ENCODE results near the gene ARAP2. TPM values are rescaled to one million over a fixed set of nuclear protein-coding genes. Genes with fewer than 3 reads are reported as not detected.
A peak's percentile ranks its signal among the peaks of the same experiment; 100 is the strongest.

ARAP2 gene
- total and polyA plus RNA-seq, 2 of the 13 experiments (the other 11 are each of a cell fraction or from before 2014, with no cell fraction given): 0.37 to 1.4 TPM

DNA sequence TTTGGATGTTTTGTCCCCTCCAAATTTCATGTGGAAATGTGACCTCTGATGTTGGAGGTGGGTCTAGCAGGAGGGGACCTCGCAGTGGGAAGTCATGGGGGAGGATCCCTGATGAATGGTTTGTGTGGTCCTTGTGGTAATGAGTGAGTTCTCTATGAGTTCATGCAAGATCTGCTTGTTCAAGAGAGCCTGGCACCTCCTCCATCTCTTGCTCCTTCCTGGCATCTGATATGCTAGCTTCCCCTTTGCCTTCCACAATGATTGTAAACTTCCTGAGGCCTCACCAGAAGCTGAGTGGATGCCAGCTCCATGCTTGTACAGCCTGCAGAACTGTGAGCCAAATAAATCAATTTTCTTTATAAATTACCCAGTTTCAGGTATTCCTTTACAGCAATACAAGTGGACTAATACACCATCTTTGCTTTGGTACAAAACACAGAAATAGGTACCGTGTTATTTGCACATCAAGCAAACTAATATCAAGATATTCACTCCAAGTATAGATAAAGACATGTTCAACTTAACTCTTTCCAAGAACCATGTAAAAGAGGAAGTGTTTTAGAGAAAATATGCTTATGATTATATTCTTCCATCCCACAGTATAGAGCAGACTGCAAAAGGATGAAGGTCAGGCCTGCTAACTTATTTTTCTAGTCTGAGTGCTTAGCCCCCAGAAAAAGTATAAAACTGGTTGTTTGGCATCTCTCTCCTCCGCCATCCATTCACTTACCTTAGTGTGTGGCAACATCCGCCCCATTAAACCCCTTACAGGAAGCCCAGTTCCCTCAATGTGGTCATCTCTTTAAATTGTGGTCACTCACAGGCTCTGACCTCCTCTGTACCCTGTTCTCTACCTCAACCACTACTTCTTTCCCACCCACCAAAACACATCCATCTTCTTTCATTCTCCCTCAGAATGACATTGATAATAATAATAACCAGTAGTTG lies 6.7 kb downstream of the ARAP2 start:
- ATAC-seq (no peak), FAIRE-seq (no peak), DNase-seq (ENCODE audit: low spot score) (no peak)
- in situ Hi-C loops (cut with HindIII; ENCODE audit: extremely low pct_ligation_motif_present, low pct_unique_long_range_greater_than_20kb): no loop called here
- H3K36me3 ChIP-seq (replicated peaks in 1 of 2; ENCODE audit: control insufficient read depth in 1 of 2, insufficient read depth in 2 of 2, low read length in 2 of 2): no peaks in the 10 kb centered on the region
- TF ChIP-seq CTCF (CRISPR knock-in tag; IDR thresholded peaks at IDR 0.05) (no peak), ZNF484 (CRISPR knock-in tag; IDR thresholded peaks at IDR 0.05; ENCODE audit: borderline replicate concordance, low read depth) (no peak), RELA (CRISPR knock-in tag; IDR thresholded peaks at IDR 0.05) (no peak), MBNL3 (CRISPR knock-in tag; conservative IDR thresholded peaks at IDR 0.05) (no peak), ZNF333 (CRISPR knock-in tag; IDR thresholded peaks at IDR 0.05; ENCODE audit: borderline replicate concordance) (no peak)
- H2AFZ ChIP-seq (ENCODE audit: low read length): no peak overlapping the region
- no peak overlapping the region for H3K4me3 ChIP-seq (replicated peaks in 1 of 3; ENCODE audit: insufficient read depth in 1 of 3, low read depth in 2 of 3, low read length in 3 of 3)
- H3K4me1 ChIP-seq (ENCODE audit: insufficient read depth, low read length): no peaks in the 10 kb centered on the region
- no peak overlapping the region for H3K4me2 ChIP-seq (ENCODE audit: low read depth, low read length)
- H3K9me3 ChIP-seq (ENCODE audit: low read length): no peaks in the 10 kb centered on the region
- no peak overlapping the region for H3K9ac ChIP-seq (ENCODE audit: insufficient read depth, low read depth, low read length)
- no peak overlapping the region for H3K27ac ChIP-seq (ENCODE audit: extremely low read length, insufficient read depth, low read length)
- no TSS peak for BruUV-seq (replicated peaks)
- intact Hi-C loops (cut with micrococcal nuclease; ENCODE audit: unreplicated experiment): no loop called here
- POLR2A ChIA-PET: no interaction called here
- CTCF ChIA-PET (ENCODE audit: low intra/inter-chr PET ratio, low total read pairs): no interaction called here
- 38% methylated on average over 3 of the region's 4 CpGs for WGBS (ENCODE audit: low lambda C conversion rate)
- H3K79me2 ChIP-seq (ENCODE audit: insufficient read depth, low read length): no peaks in the 10 kb centered on the region
- H4K20me1 ChIP-seq (ENCODE audit: insufficient read depth, low read length): no peaks in the 10 kb centered on the region
- H3K27me3 ChIP-seq (ENCODE audit: control insufficient read depth in 1 of 2, insufficient read depth in 2 of 2, low read length in 2 of 2): no peaks in the 10 kb centered on the region

- POLR2A ChIA-PET: no interaction called here
- 17% methylated on average over 2 of the region's 2 CpGs for WGBS (ENCODE audit: low lambda C conversion rate)
- no peak for FAIRE-seq
These were observed 8.2 kb downstream of the ARAP2 start for GRCh38 chr4:36236159-36236558.

More at GRCh38 chr4:36236159-36236558, 8.2 kb downstream of the ARAP2 start:
- DNase-seq (ENCODE audit: low spot score): no peak
- intact Hi-C loops (cut with micrococcal nuclease; ENCODE audit: unreplicated experiment) (no loop called here), in situ Hi-C loops (cut with HindIII; ENCODE audit: extremely low pct_ligation_motif_present, low pct_unique_long_range_greater_than_20kb) (no loop called here)
- Histone ChIP-seq H3K27me3 (ENCODE audit: control insufficient read depth in 1 of 2, insufficient read depth in 2 of 2, low read length in 2 of 2) (no peaks in the 10 kb centered on the region), H3K36me3 (replicated peaks in 1 of 2; ENCODE audit: control insufficient read depth in 1 of 2, insufficient read depth in 2 of 2, low read length in 2 of 2) (no peaks in the 10 kb centered on the region), H3K9ac (ENCODE audit: insufficient read depth, low read depth, low read length) (no peak overlapping the region), H4K20me1 (ENCODE audit: insufficient read depth, low read length) (no peaks in the 10 kb centered on the region), H3K4me3 (replicated peaks in 1 of 3; ENCODE audit: insufficient read depth in 1 of 3, low read depth in 2 of 3, low read length in 3 of 3) (no peak overlapping the region), H3K79me2 (ENCODE audit: insufficient read depth, low read length) (no peaks in the 10 kb centered on the region), H3K4me1 (ENCODE audit: insufficient read depth, low read length) (no peaks in the 10 kb centered on the region), H3K27ac (ENCODE audit: extremely low read length, insufficient read depth, low read length) (no peak overlapping the region), H3K4me2 (ENCODE audit: low read depth, low read length) (no peak overlapping the region), H3K9me3 (ENCODE audit: low read length) (no peaks in the 10 kb centered on the region), H2AFZ (ENCODE audit: low read length) (no peak overlapping the region)
- no peak for ATAC-seq
- TF ChIP-seq IKZF4 (CRISPR knock-in tag; IDR thresholded peaks at IDR 0.05; ENCODE audit: borderline replicate concordance, low read depth, not compliant biosample characterization) (no peak), ATF7 (IDR thresholded peaks at IDR 0.05) (peak; percentile 72), ATF7 (CRISPR knock-in tag; IDR thresholded peaks at IDR 0.05) (no peak)
- no TSS peak for BruUV-seq (replicated peaks)
- CTCF ChIA-PET (ENCODE audit: low intra/inter-chr PET ratio, low total read pairs): no interaction called here
